H9 (cell line): ENCODE results near the gene PNPO. TPM values are rescaled to one million over a fixed set of nuclear protein-coding genes. Genes with fewer than 3 reads are reported as not detected.
A peak's percentile ranks its signal among the peaks of the same experiment; 100 is the strongest.

Source experiments
- DNase-seq: peaks from one replicate; pipeline ENCODE4 v3.0.0-alpha.2; 2017
- H2AFZ ChIP-seq: one replicate; pipeline ENCODE4 v1.6.1; 2013; ENCODE audit warnings: mild to moderate bottlenecking, low read length, control low read depth, moderate library complexity
- H2AK5ac ChIP-seq: 2 replicates; pipeline ENCODE4 v1.6.1; 2013; ENCODE audit warnings: low read length, control low read depth, mixed read lengths; ENCODE audit not compliant: insufficient read length
- H2BK120ac ChIP-seq: one replicate; pipeline ENCODE4 v1.6.1; 2013; ENCODE audit warnings: low read depth, mild to moderate bottlenecking, low read length, control low read depth, inconsistent platforms; ENCODE audit not compliant: poor library complexity, severe bottlenecking
- H2BK12ac ChIP-seq: 2 replicates; pipeline ENCODE4 v1.6.1; 2013; ENCODE audit warnings: low read length, control low read depth, mixed read lengths, low read depth; ENCODE audit not compliant: insufficient read length
- H2BK15ac ChIP-seq: 2 replicates; pipeline ENCODE4 v1.6.1; 2013; ENCODE audit warnings: low read depth, low read length, control low read depth
- H2BK20ac ChIP-seq: one replicate; pipeline ENCODE4 v1.6.1; 2013; ENCODE audit warnings: low read depth, mild to moderate bottlenecking, low read length, control low read depth, inconsistent platforms; ENCODE audit not compliant: poor library complexity, severe bottlenecking
- H2BK5ac ChIP-seq: 2 replicates; pipeline ENCODE4 v1.6.1; 2013; ENCODE audit warnings: low read length, control low read depth, mixed read lengths; ENCODE audit not compliant: insufficient read length
- H3K14ac ChIP-seq: 2 replicates; pipeline ENCODE4 v1.6.1; 2013; ENCODE audit warnings: low read length, control low read depth; ENCODE audit not compliant: insufficient read depth
- H3K18ac ChIP-seq: 2 replicates; pipeline ENCODE4 v1.6.1; 2013; ENCODE audit warnings: low read depth, mild to moderate bottlenecking, mixed read lengths, low read length, control low read depth; ENCODE audit not compliant: insufficient read length
- H3K23ac ChIP-seq: 2 replicates; pipeline ENCODE4 v1.6.1; 2013; ENCODE audit warnings: low read length, control low read depth, mixed read lengths, low read depth; ENCODE audit not compliant: insufficient read length
- H3K23me2 ChIP-seq: 2 replicates; pipeline ENCODE4 v1.6.1; 2013; ENCODE audit warnings: low read depth, mild to moderate bottlenecking, mixed read lengths, low read length, control low read depth; ENCODE audit not compliant: insufficient read length, poor library complexity, severe bottlenecking
- H3K27ac ChIP-seq: 2 replicates; pipeline ENCODE4 v1.5.1; 2013; ENCODE audit warnings: low read length, control low read depth, mixed read lengths, low read depth; ENCODE audit not compliant: insufficient read length
- H3K27me3 ChIP-seq: 2 replicates; pipeline ENCODE4 v1.6.1; 2013; ENCODE audit warnings: low read length, control low read depth, inconsistent platforms; ENCODE audit not compliant: insufficient read depth
- H3K4ac ChIP-seq: 2 replicates; pipeline ENCODE4 v1.6.1; 2013; ENCODE audit warnings: low read depth, mild to moderate bottlenecking, control low read depth, inconsistent platforms, low read length, moderate library complexity
- H3K4me1 ChIP-seq: 2 replicates; pipeline ENCODE4 v1.6.1; 2013; ENCODE audit warnings: low read length, control low read depth, inconsistent platforms; ENCODE audit not compliant: insufficient read depth
- H3K4me2 ChIP-seq: 2 replicates; pipeline ENCODE4 v1.6.1; 2013; ENCODE audit warnings: low read length, control low read depth, mixed read lengths; ENCODE audit not compliant: insufficient read length, insufficient read depth
- H3K56ac ChIP-seq: 2 replicates; pipeline ENCODE4 v1.6.1; 2013; ENCODE audit warnings: low read depth, mild to moderate bottlenecking, mixed read lengths, low read length, control low read depth; ENCODE audit not compliant: insufficient read length
- H3K79me1 ChIP-seq: 2 replicates; pipeline ENCODE4 v1.6.1; 2013; ENCODE audit warnings: low read depth, mild to moderate bottlenecking, moderate library complexity, low read length, control low read depth, inconsistent platforms; ENCODE audit not compliant: insufficient read depth, poor library complexity, severe bottlenecking
- H3K79me2 ChIP-seq: 2 replicates; pipeline ENCODE4 v1.6.1; 2013; ENCODE audit warnings: low read length, control low read depth, inconsistent platforms; ENCODE audit not compliant: insufficient read depth
- H3K9ac ChIP-seq: 2 replicates; pipeline ENCODE4 v1.6.1; 2013; ENCODE audit warnings: low read length, control low read depth, mixed read lengths; ENCODE audit not compliant: insufficient read length; ENCODE audit errors: extremely low read depth
- H3K9me3 ChIP-seq: one replicate; pipeline ENCODE4 v1.6.1; 2013; ENCODE audit warnings: low read depth, low read length, inconsistent platforms; ENCODE audit not compliant: control insufficient read depth
- H3T11ph ChIP-seq: one replicate; pipeline ENCODE4 v1.6.1; 2013; ENCODE audit warnings: mild to moderate bottlenecking, low read length, control low read depth, inconsistent platforms
- H4K20me1 ChIP-seq: one replicate; pipeline ENCODE4 v1.6.1; 2013; ENCODE audit not compliant: control insufficient read depth, insufficient read length, insufficient read depth
- H4K5ac ChIP-seq: 2 replicates; pipeline ENCODE4 v1.6.1; 2013; ENCODE audit warnings: low read depth, mild to moderate bottlenecking, mixed read lengths, low read length, control low read depth; ENCODE audit not compliant: insufficient read length
- H4K8ac ChIP-seq: replicated peaks from 2 replicates; pipeline ENCODE4 v1.6.1; 2013; ENCODE audit warnings: low read length, control low read depth, mixed read lengths, low read depth; ENCODE audit not compliant: insufficient read length
- H4K91ac ChIP-seq: 2 replicates; pipeline ENCODE4 v1.6.1; 2013; ENCODE audit warnings: low read depth, mild to moderate bottlenecking, moderate library complexity, mixed read lengths, low read length, control low read depth; ENCODE audit not compliant: insufficient read length
- H3K27ac Mint-ChIP-seq, 3 experiments: 2 replicates in 2 of 3; 3 replicates in 1 of 3; pipeline ENCODE4 v1.8.0; 2020 to 2021; ENCODE audit warnings: mixed read lengths in 3 of 3, mild to moderate bottlenecking in 1 of 3, moderate library complexity in 1 of 3
- H3K27me3 Mint-ChIP-seq: 2 replicates; pipeline ENCODE4 v1.8.0; 2021; ENCODE audit warnings: low read depth, mild to moderate bottlenecking, moderate library complexity, mixed read lengths
- H3K36me3 Mint-ChIP-seq, 3 experiments: 2 replicates in 2 of 3; 3 replicates in 1 of 3; pipeline ENCODE4 v1.8.0; 2020 to 2021; ENCODE audit warnings: low read depth in 3 of 3, mixed read lengths in 3 of 3; ENCODE audit not compliant: insufficient read depth in 1 of 3
- H3K4me1 Mint-ChIP-seq, 2 experiments: 2 replicates each; pipeline ENCODE4 v1.8.0; 2020; ENCODE audit warnings: mixed read lengths in 2 of 2
- H3K4me3 Mint-ChIP-seq, 2 experiments: 2 replicates in 1 of 2; 3 replicates in 1 of 2; pipeline ENCODE4 v1.8.0; 2020 to 2021; ENCODE audit warnings: mild to moderate bottlenecking in 2 of 2, mixed read lengths in 2 of 2, moderate library complexity in 1 of 2
- H3K9me3 Mint-ChIP-seq, 2 experiments: 2 replicates in 1 of 2; 3 replicates in 1 of 2; pipeline ENCODE4 v1.8.0; 2020; ENCODE audit warnings: mild to moderate bottlenecking in 2 of 2, mixed read lengths in 2 of 2, moderate library complexity in 1 of 2
- WGBS: extraction: QIAGEN DNeasy Blood & Tissue Kit; methylation state at CpG from one replicate; pipeline ENCODE4 v1.1.7; 2013; ENCODE audit warnings: missing lambda C conversion rate, low lambda C conversion rate, mixed read lengths; ENCODE audit not compliant: insufficient read length; ENCODE audit errors: extremely low coverage; 5-methylcytosine and 5-hydroxymethylcytosine counted together
- total RNA-seq: library from RNA; stranded (reverse); gene quantifications from 2 replicates; pipeline ENCODE4 v1.2.1, GENCODE V29; 2021
- TF ChIP-seq, protein P1 (sequence below): fragments of 200-600 bp; sonication (generic); conservative IDR thresholded peaks from 3 replicates; pipeline ENCODE4 v1.8.0; 2021; ENCODE audit warnings: antibody characterized with exemption, mild to moderate bottlenecking

The PNPO gene
- total RNA-seq, 1 experiment from 2014 or later: 6.7 TPM

DNA sequence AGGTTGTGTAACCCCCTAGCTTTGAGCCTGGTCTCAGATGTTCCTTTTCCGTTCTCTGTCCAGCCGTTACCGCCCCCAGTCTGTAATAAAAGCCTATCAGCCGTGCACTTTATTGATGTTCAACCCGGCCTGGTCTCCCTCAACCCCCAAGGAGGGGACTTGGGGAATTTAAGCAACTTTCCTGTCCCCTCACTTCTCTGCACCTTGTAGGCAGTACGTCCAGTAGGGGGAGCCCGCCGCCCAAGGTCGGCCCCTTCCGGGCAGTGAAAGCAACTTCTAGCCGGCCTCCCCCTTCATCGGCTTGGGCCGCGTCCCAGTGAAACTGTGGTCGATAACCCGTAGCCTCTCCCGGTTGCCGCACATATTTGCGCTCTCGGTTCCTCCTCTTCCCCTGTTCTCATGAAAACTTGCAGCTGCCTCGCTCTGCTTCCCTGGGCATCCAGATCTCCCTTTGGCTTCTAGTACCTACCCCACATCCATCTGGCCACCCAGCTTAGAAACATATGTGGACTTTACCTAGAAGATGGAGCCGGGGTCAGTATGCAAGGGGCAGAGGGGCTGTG lies 7.9 kb downstream of the PNPO start:
- H2BK120ac ChIP-seq: no peak overlapping the region
- no peak overlapping the region for H2BK5ac ChIP-seq
- H3K79me1 ChIP-seq: no peaks in the 10 kb centered on the region
- H2BK20ac ChIP-seq: no peak overlapping the region
- Mint-ChIP-seq H3K4me1 (peaks cover 11 to 15% of the 10 kb centered on the region in 2 experiments), H3K9me3 (no peaks in the 10 kb centered on the region; a peak in 1 of 5 replicates), H3K36me3 (no peaks in the 10 kb centered on the region; a peak in 2 of 7 replicates), H3K4me3 (peak overlapping the region; percentile 43; a peak in 4 of 5 replicates), H3K27ac (peak overlapping the region in 1 of 3 experiments; percentile 20; a peak in 2 of 7 replicates), H3K27me3 (peaks cover 5% of the 10 kb centered on the region)
- H3K23me2 ChIP-seq: no peaks in the 10 kb centered on the region
- H3K9me3 ChIP-seq: no peaks in the 10 kb centered on the region
- H2BK12ac ChIP-seq: no peak overlapping the region
- peak; percentile 96 for DNase-seq
- no peak overlapping the region for H2BK15ac ChIP-seq
- no peaks in the 10 kb centered on the region for H3K4me1 ChIP-seq
- WGBS: no CpG with 5 or more reads among the region's 22 CpGs
- no peak overlapping the region for H4K5ac ChIP-seq
- no peak overlapping the region for H2AK5ac ChIP-seq
- H3K56ac ChIP-seq: no peak overlapping the region
- no peaks in the 10 kb centered on the region for H3K79me2 ChIP-seq
- H3K9ac ChIP-seq: no peak overlapping the region
- H3T11ph ChIP-seq: no peak overlapping the region
- TF ChIP-seq, protein P1, sequence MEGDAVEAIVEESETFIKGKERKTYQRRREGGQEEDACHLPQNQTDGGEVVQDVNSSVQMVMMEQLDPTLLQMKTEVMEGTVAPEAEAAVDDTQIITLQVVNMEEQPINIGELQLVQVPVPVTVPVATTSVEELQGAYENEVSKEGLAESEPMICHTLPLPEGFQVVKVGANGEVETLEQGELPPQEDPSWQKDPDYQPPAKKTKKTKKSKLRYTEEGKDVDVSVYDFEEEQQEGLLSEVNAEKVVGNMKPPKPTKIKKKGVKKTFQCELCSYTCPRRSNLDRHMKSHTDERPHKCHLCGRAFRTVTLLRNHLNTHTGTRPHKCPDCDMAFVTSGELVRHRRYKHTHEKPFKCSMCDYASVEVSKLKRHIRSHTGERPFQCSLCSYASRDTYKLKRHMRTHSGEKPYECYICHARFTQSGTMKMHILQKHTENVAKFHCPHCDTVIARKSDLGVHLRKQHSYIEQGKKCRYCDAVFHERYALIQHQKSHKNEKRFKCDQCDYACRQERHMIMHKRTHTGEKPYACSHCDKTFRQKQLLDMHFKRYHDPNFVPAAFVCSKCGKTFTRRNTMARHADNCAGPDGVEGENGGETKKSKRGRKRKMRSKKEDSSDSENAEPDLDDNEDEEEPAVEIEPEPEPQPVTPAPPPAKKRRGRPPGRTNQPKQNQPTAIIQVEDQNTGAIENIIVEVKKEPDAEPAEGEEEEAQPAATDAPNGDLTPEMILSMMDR: peak; percentile 95
- H3K27ac ChIP-seq: no peak overlapping the region
- H3K18ac ChIP-seq: no peak overlapping the region
- no peak overlapping the region for H4K91ac ChIP-seq
- H3K4me2 ChIP-seq: peak overlapping the region; percentile 27
- no peak overlapping the region for H2AFZ ChIP-seq
- H3K23ac ChIP-seq: no peak overlapping the region
- H4K20me1 ChIP-seq: no peaks in the 10 kb centered on the region
- no peaks in the 10 kb centered on the region for H3K27me3 ChIP-seq
- H3K4ac ChIP-seq: no peak overlapping the region
- no peak overlapping the region for H4K8ac ChIP-seq
- no peak overlapping the region for H3K14ac ChIP-seq
